H4 (cell line): Measurements from ENCODE around the gene BAX. TPM values are rescaled to one million over a fixed set of nuclear protein-coding genes. Genes with fewer than 3 reads are reported as not detected.

Source experiments
- total RNA-seq: library from RNA; depleted of rRNA; stranded (reverse); fragments of >200 nt; shearing (Covaris generic); gene quantifications from 2 replicates; pipeline ENCODE4 v1.2.3, GENCODE V29; 2014; rRNA removed

The BAX gene
- total RNA-seq, 1 experiment from 2014 or later: 132 TPM

Other genes with a start within 250 kb of the BAX start
- gene MAMSTR, start 235.2 kb upstream of the BAX start, total RNA-seq: 0.31 and 0.51 TPM in 2 replicates
- 0.14 TPM in 1 of 2 replicates, not detected in the other for gene RASIP1, start 214.3 kb upstream of the BAX start, total RNA-seq
- gene IZUMO1, start 208.0 kb upstream of the BAX start, total RNA-seq: not detected in 2 replicates
- 0.25 TPM in 1 of 2 replicates, not detected in the other for gene FUT1, start 202.2 kb upstream of the BAX start, total RNA-seq
- gene FGF21, start 199.4 kb upstream of the BAX start, total RNA-seq: not detected in 2 replicates
- gene BCAT2, start 143.8 kb upstream of the BAX start, total RNA-seq: 45.4 and 47.3 TPM in 2 replicates
- gene HSD17B14, start 118.4 kb upstream of the BAX start, total RNA-seq: not detected in 2 replicates
- gene PLEKHA4, start 86.3 kb upstream of the BAX start, total RNA-seq: 2.9 and 5.4 TPM in 2 replicates
- gene PPP1R15A, start 82.5 kb upstream of the BAX start, total RNA-seq: 15.8 and 16.1 TPM in 2 replicates
- gene TULP2, start 56.1 kb upstream of the BAX start, total RNA-seq: not detected in 2 replicates
- gene NUCB1, start 54.6 kb upstream of the BAX start, total RNA-seq: 199 and 224 TPM in 2 replicates
- gene DHDH, start 21.2 kb upstream of the BAX start, total RNA-seq: 0.27 TPM in 1 of 2 replicates, not detected in the other
- gene FTL, start 10.4 kb downstream of the BAX start, total RNA-seq: 22,782 and 25,960 TPM in 2 replicates
- gene GYS1, start 38.4 kb downstream of the BAX start, total RNA-seq: 31.7 and 31.9 TPM in 2 replicates
- gene RUVBL2, start 39.0 kb downstream of the BAX start, total RNA-seq: 353 and 374 TPM in 2 replicates
- gene LHB, start 62.2 kb downstream of the BAX start, total RNA-seq: not detected in 2 replicates
- gene CGB3, start 69.5 kb downstream of the BAX start, total RNA-seq: not detected in 2 replicates
- not detected in 2 replicates for gene CGB2, start 77.0 kb downstream of the BAX start, total RNA-seq
- 0.77 and 11.4 TPM in 2 replicates for gene CGB1, start 82.0 kb downstream of the BAX start, total RNA-seq
- gene CGB5, start 89.0 kb downstream of the BAX start, total RNA-seq: 0.33 and 3.3 TPM in 2 replicates
- 1.5 TPM in 1 of 2 replicates, not detected in the other for gene CGB8, start 94.2 kb downstream of the BAX start, total RNA-seq
- gene CGB7, start 102.9 kb downstream of the BAX start, total RNA-seq: not detected in 2 replicates
- not detected in 2 replicates for gene NTF4, start 109.9 kb downstream of the BAX start, total RNA-seq
- gene KCNA7, start 117.8 kb downstream of the BAX start, total RNA-seq: not detected in 2 replicates
- 138 and 189 TPM in 2 replicates for gene SNRNP70, start 130.6 kb downstream of the BAX start, total RNA-seq
- 4.1 and 15.2 TPM in 2 replicates for gene LIN7B, start 159.5 kb downstream of the BAX start, total RNA-seq
- 0.80 and 7.3 TPM in 2 replicates for gene C19orf73, start 164.3 kb downstream of the BAX start, total RNA-seq
- gene PPFIA3, start 164.7 kb downstream of the BAX start, total RNA-seq: 5.4 and 6.9 TPM in 2 replicates
- 0.06 TPM in 1 of 2 replicates, not detected in the other for gene HRC, start 200.5 kb downstream of the BAX start, total RNA-seq
- 3.9 and 5.0 TPM in 2 replicates for gene TRPM4, start 202.9 kb downstream of the BAX start, total RNA-seq